Loucy (cell line): ENCODE results near the gene INCA1.
A peak's percentile ranks its signal among the peaks of the same experiment; 100 is the strongest.

Source experiments
- H2AFZ ChIP-seq: fragments of 200-600 bp; sonication (generic); 2 replicates; pipeline ENCODE4 v1.6.0; 2016; ENCODE audit warnings: antibody characterized with exemption, mild to moderate bottlenecking, low read length, moderate library complexity
- H3F3A ChIP-seq: fragments of 200-600 bp; 2 replicates; pipeline ENCODE4 v1.6.0; 2016; ENCODE audit warnings: antibody characterized with exemption, low read depth, mild to moderate bottlenecking
- H3K27me3 ChIP-seq: fragments of 200-600 bp; sonication (generic); 2 replicates; pipeline ENCODE4 v1.6.1; 2014; ENCODE audit warnings: low read length, mild to moderate bottlenecking; ENCODE audit not compliant: insufficient read depth, poor library complexity, severe bottlenecking
- H3K36me3 ChIP-seq: fragments of 200-600 bp; sonication (generic); 2 replicates; pipeline ENCODE4 v1.6.1; 2016; ENCODE audit warnings: low read length; ENCODE audit not compliant: insufficient read depth
- H3K4me1 ChIP-seq: fragments of 200-600 bp; sonication (generic); 2 replicates; pipeline ENCODE4 v1.5.1; 2014; ENCODE audit warnings: low read length, mild to moderate bottlenecking; ENCODE audit not compliant: insufficient read depth, poor library complexity, severe bottlenecking
- H3K4me2 ChIP-seq: fragments of 200-600 bp; sonication (generic); 2 replicates; pipeline ENCODE4 v1.6.0; 2014; ENCODE audit warnings: antibody characterized with exemption, low read length, low read depth, mild to moderate bottlenecking; ENCODE audit not compliant: poor library complexity, severe bottlenecking
- H3K4me3 ChIP-seq: fragments of 200-600 bp; sonication (generic); 2 replicates; pipeline ENCODE4 v1.5.1; 2014; ENCODE audit warnings: low read length, mild to moderate bottlenecking, mixed read lengths; ENCODE audit not compliant: poor library complexity, severe bottlenecking
- H3K79me2 ChIP-seq: fragments of 200-600 bp; sonication (generic); 2 replicates; pipeline ENCODE4 v1.6.1; 2014; ENCODE audit warnings: low read length; ENCODE audit not compliant: insufficient read depth
- H3K9ac ChIP-seq: fragments of 200-600 bp; sonication (generic); 2 replicates; pipeline ENCODE4 v1.6.0; 2014; ENCODE audit warnings: mild to moderate bottlenecking, low read depth, low read length, moderate library complexity; ENCODE audit not compliant: poor library complexity, severe bottlenecking
- H3K9me2 ChIP-seq: fragments of 200-600 bp; sonication (generic); replicated peaks from 2 replicates; pipeline ENCODE4 v1.6.1; 2016; ENCODE audit warnings: low read depth, low read length, mixed read lengths
- H3K9me3 ChIP-seq: fragments of 200-600 bp; sonication (generic); 2 replicates; pipeline ENCODE4 v1.6.1; 2014; ENCODE audit warnings: mild to moderate bottlenecking, antibody characterized with exemption, low read length, low read depth; ENCODE audit not compliant: insufficient read depth
- H4K20me1 ChIP-seq: fragments of 200-600 bp; sonication (generic); 2 replicates; pipeline ENCODE4 v1.6.0; 2014; ENCODE audit warnings: antibody characterized with exemption, low read length, mild to moderate bottlenecking; ENCODE audit not compliant: insufficient read depth, poor library complexity, severe bottlenecking
- EZH2phosphoT487 ChIP-seq: fragments of 200-600 bp; IDR thresholded peaks from 2 replicates; pipeline ENCODE4 v1.6.1; 2018; ENCODE audit warnings: antibody characterized with exemption, mild to moderate bottlenecking, moderate library complexity, borderline replicate concordance
- TF ChIP-seq, protein P1 (sequence below): fragments of 200-600 bp; sonication (generic); conservative IDR thresholded peaks from 2 replicates; pipeline ENCODE4 v1.5.1; 2014; ENCODE audit warnings: mild to moderate bottlenecking, antibody characterized with exemption, low read length

The INCA1 gene

DNA sequence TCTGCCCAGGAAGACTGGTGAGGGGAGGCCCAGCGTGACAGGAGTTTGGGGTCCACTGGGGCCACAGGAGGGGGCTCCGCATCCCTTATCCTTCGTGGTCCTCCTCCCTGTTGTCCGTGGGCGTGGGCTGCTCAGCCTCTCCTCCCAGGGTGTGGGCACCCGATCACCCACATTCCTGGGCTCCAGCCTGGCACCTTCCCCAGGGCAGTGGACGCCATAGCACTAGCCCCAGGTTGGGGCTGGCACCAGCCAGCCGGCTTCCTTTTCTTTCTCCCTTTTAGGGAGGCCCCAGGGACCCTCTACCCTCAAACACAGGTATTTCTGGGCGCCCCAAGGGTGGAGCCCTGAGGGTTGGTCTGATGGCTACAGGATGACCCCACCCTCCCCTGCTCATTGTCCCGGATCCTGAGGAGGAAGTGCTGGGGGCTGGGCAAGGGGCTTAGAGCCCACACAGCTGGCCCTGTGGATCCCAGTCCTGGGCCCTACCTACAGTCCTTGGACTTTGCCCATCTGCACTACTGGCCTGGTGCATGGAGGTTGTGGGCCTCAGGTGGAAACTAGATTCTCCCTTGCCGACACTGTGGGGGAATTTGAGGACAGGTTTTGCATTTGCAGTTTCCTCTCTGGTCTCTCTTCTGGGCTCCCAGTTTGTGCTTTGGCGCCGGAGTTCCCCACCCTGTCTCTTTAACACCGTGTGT, 1.6 kb upstream of the INCA1 start:
- Histone ChIP-seq H4K20me1 (no peaks in the 10 kb centered on the region), H3K79me2 (peaks cover 22% of the 10 kb centered on the region; the same call in 1 of the 2 replicates), H2AFZ (no peak overlapping the region), H3K9me3 (no peaks in the 10 kb centered on the region), H3F3A (no peaks in the 10 kb centered on the region), H3K9me2 (no peaks in the 10 kb centered on the region), H3K4me3 (peak overlapping the region; percentile 88), H3K36me3 (peaks cover 7% of the 10 kb centered on the region; the same call in 1 of the 2 replicates), H3K27me3 (no peaks in the 10 kb centered on the region), H3K9ac (peak overlapping the region; percentile 69), H3K4me1 (peaks cover 14% of the 10 kb centered on the region), H3K4me2 (peak overlapping the region; percentile 83)
- TF ChIP-seq EZH2phosphoT487, result no peak
- TF ChIP-seq, protein P1, sequence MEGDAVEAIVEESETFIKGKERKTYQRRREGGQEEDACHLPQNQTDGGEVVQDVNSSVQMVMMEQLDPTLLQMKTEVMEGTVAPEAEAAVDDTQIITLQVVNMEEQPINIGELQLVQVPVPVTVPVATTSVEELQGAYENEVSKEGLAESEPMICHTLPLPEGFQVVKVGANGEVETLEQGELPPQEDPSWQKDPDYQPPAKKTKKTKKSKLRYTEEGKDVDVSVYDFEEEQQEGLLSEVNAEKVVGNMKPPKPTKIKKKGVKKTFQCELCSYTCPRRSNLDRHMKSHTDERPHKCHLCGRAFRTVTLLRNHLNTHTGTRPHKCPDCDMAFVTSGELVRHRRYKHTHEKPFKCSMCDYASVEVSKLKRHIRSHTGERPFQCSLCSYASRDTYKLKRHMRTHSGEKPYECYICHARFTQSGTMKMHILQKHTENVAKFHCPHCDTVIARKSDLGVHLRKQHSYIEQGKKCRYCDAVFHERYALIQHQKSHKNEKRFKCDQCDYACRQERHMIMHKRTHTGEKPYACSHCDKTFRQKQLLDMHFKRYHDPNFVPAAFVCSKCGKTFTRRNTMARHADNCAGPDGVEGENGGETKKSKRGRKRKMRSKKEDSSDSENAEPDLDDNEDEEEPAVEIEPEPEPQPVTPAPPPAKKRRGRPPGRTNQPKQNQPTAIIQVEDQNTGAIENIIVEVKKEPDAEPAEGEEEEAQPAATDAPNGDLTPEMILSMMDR, result no peak

DNA sequence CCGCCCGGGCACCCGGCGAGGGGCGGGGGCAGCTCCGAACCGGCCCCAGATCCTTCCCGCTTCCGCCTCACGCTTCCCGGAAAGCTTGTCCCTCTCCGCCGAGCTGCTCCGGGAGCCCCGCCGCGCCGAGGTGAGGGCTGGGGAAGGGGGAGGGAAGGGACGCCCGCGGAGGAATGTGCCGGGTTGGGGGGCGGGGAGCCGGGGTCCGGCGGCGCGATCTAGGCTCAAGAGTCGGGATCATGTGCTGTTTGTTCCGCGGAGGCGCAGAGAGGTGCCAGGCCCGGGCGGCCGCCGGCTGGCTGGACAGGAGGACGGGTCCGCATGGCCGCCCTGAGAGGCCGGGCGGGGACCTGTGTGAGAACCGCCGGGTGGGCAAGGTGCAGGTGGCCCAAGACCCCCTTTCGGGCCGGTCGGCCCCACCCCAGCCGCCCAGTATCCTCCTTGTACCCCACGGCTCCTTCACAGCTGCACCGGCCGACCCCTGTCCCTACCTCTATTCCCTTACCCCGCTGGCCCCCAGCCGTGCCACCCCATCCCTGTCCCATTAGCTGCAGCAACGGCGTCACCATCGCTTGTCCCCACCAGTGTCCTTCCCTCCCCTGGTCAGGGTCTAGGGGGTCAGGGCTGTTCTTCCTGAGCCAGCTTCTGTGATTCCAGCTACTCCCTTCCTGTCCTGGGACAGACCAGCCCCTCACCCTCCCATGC, 857 bp upstream of the INCA1 start:
- Histone ChIP-seq H4K20me1 (no peaks in the 10 kb centered on the region), H3K4me2 (peak overlapping the region; percentile 83), H3K27me3 (no peaks in the 10 kb centered on the region), H3K9me3 (no peaks in the 10 kb centered on the region), H3K79me2 (peaks cover 22% of the 10 kb centered on the region; the same call in 1 of the 2 replicates), H3K4me3 (peak overlapping the region; percentile 88), H3K4me1 (peaks cover 14% of the 10 kb centered on the region), H2AFZ (peak overlapping the region; percentile 93), H3K9ac (peak overlapping the region; percentile 69), H3F3A (no peaks in the 10 kb centered on the region), H3K36me3 (0 out of 2 replicates have a peak, but pooled peaks cover 7% of the 10 kb centered on the region), H3K9me2 (no peaks in the 10 kb centered on the region)
- TF ChIP-seq, protein P1, result no peak
- TF ChIP-seq EZH2phosphoT487, result no peak

DNA sequence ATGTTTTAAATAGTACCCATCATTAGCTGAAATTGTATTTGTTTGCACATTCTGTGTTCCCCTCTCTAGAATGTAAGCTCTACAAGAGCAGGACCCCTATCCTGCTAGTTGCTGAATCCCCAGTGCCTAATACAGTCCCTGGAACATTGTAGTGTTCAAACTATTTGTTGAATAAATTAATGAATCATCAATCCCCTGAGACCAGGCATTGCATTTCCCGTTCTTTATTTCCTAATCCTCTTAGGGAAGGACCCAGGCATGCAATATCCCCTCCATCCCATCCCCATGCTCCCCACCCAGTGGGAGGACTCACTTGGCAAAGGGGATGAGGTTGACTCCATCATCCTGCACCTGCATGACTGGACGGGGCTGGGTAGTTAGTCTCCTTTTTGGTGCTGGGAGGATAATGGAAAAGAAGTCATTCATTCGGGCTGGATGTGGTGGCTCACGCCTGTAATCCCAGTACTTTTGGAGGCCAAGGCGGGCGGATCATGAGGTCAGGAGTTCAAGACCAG, 3.2 kb downstream of the INCA1 start:
- TF ChIP-seq EZH2phosphoT487, result no peak
- TF ChIP-seq, protein P1, result no peak
- H3K9ac ChIP-seq, result no peak overlapping the region
- H3K9me3 ChIP-seq, result no peaks in the 10 kb centered on the region
- H3F3A ChIP-seq, result no peaks in the 10 kb centered on the region
- H3K4me2 ChIP-seq, result no peak overlapping the region
- no peaks in the 10 kb centered on the region for H3K9me2 ChIP-seq
- peaks cover 10% of the 10 kb centered on the region for H3K4me1 ChIP-seq
- no peaks in the 10 kb centered on the region for H3K27me3 ChIP-seq
- H2AFZ ChIP-seq, result no peak overlapping the region
- no peaks in the 10 kb centered on the region for H4K20me1 ChIP-seq
- peaks cover 13% of the 10 kb centered on the region; the same call in 1 of the 2 replicates for H3K79me2 ChIP-seq
- no peak overlapping the region for H3K4me3 ChIP-seq
- H3K36me3 ChIP-seq, result no peaks in the 10 kb centered on the region
